Measurements from ENCODE around the gene CHMP2B.

DNA sequence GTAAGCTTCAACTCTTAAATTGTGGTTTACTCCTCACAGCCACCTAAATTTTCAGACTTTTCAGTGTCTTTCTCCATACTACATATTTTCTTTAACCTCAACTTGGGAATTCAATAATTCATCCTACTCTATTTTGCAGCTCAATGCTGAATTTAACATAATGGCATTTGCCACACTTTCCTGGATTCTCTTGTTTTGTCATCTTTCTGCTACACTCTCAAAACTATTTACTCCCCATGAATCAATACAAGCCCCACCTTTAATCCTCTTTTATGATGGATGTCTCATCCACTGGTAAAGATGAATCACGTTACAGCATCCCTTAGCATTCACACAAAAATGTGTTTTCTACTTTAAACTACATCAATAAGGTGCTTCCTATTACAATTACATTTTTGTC lies 19.6 kb upstream of the CHMP2B start:
- TF ChIP-seq, protein P1, sequence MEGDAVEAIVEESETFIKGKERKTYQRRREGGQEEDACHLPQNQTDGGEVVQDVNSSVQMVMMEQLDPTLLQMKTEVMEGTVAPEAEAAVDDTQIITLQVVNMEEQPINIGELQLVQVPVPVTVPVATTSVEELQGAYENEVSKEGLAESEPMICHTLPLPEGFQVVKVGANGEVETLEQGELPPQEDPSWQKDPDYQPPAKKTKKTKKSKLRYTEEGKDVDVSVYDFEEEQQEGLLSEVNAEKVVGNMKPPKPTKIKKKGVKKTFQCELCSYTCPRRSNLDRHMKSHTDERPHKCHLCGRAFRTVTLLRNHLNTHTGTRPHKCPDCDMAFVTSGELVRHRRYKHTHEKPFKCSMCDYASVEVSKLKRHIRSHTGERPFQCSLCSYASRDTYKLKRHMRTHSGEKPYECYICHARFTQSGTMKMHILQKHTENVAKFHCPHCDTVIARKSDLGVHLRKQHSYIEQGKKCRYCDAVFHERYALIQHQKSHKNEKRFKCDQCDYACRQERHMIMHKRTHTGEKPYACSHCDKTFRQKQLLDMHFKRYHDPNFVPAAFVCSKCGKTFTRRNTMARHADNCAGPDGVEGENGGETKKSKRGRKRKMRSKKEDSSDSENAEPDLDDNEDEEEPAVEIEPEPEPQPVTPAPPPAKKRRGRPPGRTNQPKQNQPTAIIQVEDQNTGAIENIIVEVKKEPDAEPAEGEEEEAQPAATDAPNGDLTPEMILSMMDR (IDR thresholded peaks at IDR 0.05), result no peak
- TF ChIP-seq POLR2A (IDR thresholded peaks at IDR 0.05), result no peak

Measured in esophagus squamous epithelium (tissue), 4 donors.